CD4-positive, alpha-beta T cell (primary cell): ENCODE measurements around the gene BTG2. TPM values are rescaled to one million over a fixed set of nuclear protein-coding genes. Genes with fewer than 3 reads are reported as not detected.
A peak's percentile ranks its signal among the peaks of the same experiment; 100 is the strongest.

Source experiments
- ATAC-seq: fragments of 200-7000 bp; cut with Tn5 transposase; one replicate; pipeline ENCODE4 v1.10.0; 2022; ENCODE audit warnings: mild to moderate bottlenecking; ENCODE audit not compliant: poor library complexity
- CTCF ChIA-PET: fragments of 350-600 bp; sonication (Branson Sonifier 250); formaldehyde crosslinking; loops from one replicate; lab custom pipeline; 2021; ENCODE audit warnings: antibody characterized with exemption, inconsistent platforms; lab: Charles Lee
- POLR2A ChIA-PET: fragments of 350-600 bp; sonication (Branson Sonifier 250); formaldehyde crosslinking; loops from one replicate; lab custom pipeline; 2021; ENCODE audit warnings: antibody characterized with exemption, inconsistent platforms; lab: Charles Lee
- DNase-seq, 14 experiments: peaks; one replicate each; pipeline ENCODE4 v3.0.0-alpha.2; 2013 to 2020; ENCODE audit warnings: mixed read lengths in 2 of 14
- H3K27ac ChIP-seq, 2 donors: one replicate each; pipeline versions ENCODE4 v1.5.1 to v1.7.0; 2013; ENCODE audit warnings: low read length in 2 of 2, low read depth in 1 of 2, mild to moderate bottlenecking in 1 of 2
- H3K27me3 ChIP-seq, 2 experiments: 1 replicate in 1 of 2; 2 replicates in 1 of 2; pipeline versions ENCODE4 v1.6.1 to v1.7.0; 2013; ENCODE audit warnings: low read length in 2 of 2, control low read depth in 1 of 2, mild to moderate bottlenecking in 1 of 2, moderate library complexity in 1 of 2; ENCODE audit not compliant: insufficient read depth in 2 of 2, control insufficient read depth in 1 of 2
- H3K36me3 ChIP-seq: one replicate; pipeline ENCODE4 v1.6.1; 2013; ENCODE audit warnings: low read length, control low read depth; ENCODE audit not compliant: insufficient read depth
- H3K4me1 ChIP-seq: one replicate; pipeline ENCODE4 v1.6.1; 2013; ENCODE audit warnings: low read length, control low read depth; ENCODE audit not compliant: insufficient read depth
- H3K4me3 ChIP-seq: one replicate; pipeline ENCODE4 v1.5.1; 2013; ENCODE audit warnings: mild to moderate bottlenecking, low read length, moderate library complexity
- H3K9me3 ChIP-seq, 2 experiments: 1 replicate in 1 of 2; 2 replicates in 1 of 2; pipeline versions ENCODE4 v1.6.1 to v1.7.0; 2013; ENCODE audit warnings: low read length in 2 of 2, mild to moderate bottlenecking in 2 of 2, control low read depth in 1 of 2, moderate library complexity in 1 of 2; ENCODE audit not compliant: control insufficient read depth in 1 of 2, insufficient read depth in 1 of 2
- H3K27ac Mint-ChIP-seq: one replicate; pipeline ENCODE4 v1.8.0; 2020; ENCODE audit warnings: mixed read lengths
- H3K27me3 Mint-ChIP-seq: one replicate; pipeline ENCODE4 v1.8.0; 2021; ENCODE audit warnings: mixed read lengths
- H3K36me3 Mint-ChIP-seq: one replicate; pipeline ENCODE4 v1.8.0; 2021; ENCODE audit warnings: low read depth, mixed read lengths
- H3K4me1 Mint-ChIP-seq: one replicate; pipeline ENCODE4 v1.8.0; 2021; ENCODE audit warnings: low read depth, mixed read lengths
- H3K4me3 Mint-ChIP-seq: one replicate; pipeline ENCODE4 v1.8.0; 2020; ENCODE audit warnings: mild to moderate bottlenecking, mixed read lengths
- H3K9me3 Mint-ChIP-seq: one replicate; pipeline ENCODE4 v1.8.0; 2020; ENCODE audit warnings: mixed read lengths
- intact Hi-C, 2 experiments: fragments of 100-400 bp; cut with DNase I in 1 of 2; cut with micrococcal nuclease in 1 of 2; formaldehyde crosslinking; loops; one replicate each; pipeline versions ENCODE4 v1.15.1 to v1.9.0; 2023 to 2025; cut with DNase I, micrococcal nuclease
- total RNA-seq, 174 experiments: library from RNA in 2 of 174; stranded (reverse) in 2 of 174; gene quantifications; one replicate each; pipeline ENCODE4 v1.2.3 and lab custom pipeline; 2021 to 2026
- TF ChIP-seq, protein P1 (sequence below): fragments of 200-600 bp; IDR thresholded peaks from one replicate; pipeline ENCODE4 v1.8.0; 2022; ENCODE audit warnings: antibody characterized with exemption, mild to moderate bottlenecking

Gene BTG2
- total RNA-seq, 2 experiments from 2014 or later = 802 to 849 TPM

DNA sequence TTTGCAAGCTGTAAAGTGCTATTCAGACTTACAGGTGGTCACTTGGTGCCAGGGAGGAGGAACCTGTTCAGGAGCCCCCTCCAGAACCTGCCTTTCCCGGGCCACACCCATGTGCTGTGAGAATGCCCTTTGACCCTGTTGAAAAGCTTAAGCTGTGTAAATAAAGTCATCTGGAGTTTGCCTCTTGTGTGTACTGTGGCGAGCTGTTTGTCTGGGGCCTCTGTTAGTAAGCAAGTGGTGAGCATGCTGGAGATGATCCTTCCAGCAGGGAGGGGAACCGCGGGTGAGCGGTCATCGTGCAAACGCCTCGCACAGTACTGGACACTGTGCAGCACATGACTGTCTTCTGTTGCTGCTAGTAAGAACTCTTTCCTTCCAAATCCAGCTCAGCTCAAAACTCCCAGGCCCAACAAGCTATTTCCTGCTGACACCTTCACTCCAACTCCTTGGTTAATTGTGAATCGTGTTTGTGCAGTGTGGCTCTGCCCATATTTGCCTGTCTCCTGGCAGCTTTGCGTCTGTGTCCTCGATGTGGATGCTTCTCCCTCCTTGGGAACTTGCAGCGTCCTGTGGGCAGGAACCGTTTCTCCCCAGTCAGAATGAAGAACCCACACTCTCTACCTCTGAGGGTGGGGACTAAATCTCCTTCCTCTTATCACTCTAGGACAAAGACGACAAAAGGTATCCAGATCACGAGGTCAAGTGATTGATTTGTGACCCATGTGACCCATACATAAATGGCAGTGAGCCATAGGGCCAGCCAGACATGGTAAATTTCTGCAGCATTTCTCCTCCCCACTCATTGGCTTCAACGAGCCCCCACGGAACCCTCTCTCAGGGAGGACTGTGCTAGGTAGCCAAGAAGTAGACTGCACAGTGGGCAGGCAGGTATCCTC lies 13.9 kb upstream of the BTG2 start:
- Mint-ChIP-seq H3K27ac (peak overlapping the region; percentile 100), H3K27me3 (no peaks in the 10 kb centered on the region), H3K4me3 (peak overlapping the region; percentile 88), H3K36me3 (peaks cover 8% of the 10 kb centered on the region), H3K4me1 (peaks cover 91% of the 10 kb centered on the region), H3K9me3 (no peaks in the 10 kb centered on the region)
- CTCF ChIA-PET = interaction anchor here (1.1 to 5.3 kb wide), 9 partner anchors 9 to 51 kb away, joined by 5 to 34 read pairs (median 17); no protein-coding TSS in a partner anchor
- intact Hi-C loops = no loop called here
- DNase-seq (peak in 2 of 14 experiments; percentile 43 to 47), ATAC-seq (no peak)
- H3K27me3 ChIP-seq = no peaks in the 10 kb centered on the region
- H3K9me3 ChIP-seq = no peaks in the 10 kb centered on the region
- TF ChIP-seq, protein P1, sequence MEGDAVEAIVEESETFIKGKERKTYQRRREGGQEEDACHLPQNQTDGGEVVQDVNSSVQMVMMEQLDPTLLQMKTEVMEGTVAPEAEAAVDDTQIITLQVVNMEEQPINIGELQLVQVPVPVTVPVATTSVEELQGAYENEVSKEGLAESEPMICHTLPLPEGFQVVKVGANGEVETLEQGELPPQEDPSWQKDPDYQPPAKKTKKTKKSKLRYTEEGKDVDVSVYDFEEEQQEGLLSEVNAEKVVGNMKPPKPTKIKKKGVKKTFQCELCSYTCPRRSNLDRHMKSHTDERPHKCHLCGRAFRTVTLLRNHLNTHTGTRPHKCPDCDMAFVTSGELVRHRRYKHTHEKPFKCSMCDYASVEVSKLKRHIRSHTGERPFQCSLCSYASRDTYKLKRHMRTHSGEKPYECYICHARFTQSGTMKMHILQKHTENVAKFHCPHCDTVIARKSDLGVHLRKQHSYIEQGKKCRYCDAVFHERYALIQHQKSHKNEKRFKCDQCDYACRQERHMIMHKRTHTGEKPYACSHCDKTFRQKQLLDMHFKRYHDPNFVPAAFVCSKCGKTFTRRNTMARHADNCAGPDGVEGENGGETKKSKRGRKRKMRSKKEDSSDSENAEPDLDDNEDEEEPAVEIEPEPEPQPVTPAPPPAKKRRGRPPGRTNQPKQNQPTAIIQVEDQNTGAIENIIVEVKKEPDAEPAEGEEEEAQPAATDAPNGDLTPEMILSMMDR = no peak
- H3K4me3 ChIP-seq = peak overlapping the region; percentile 52
- no peaks in the 10 kb centered on the region for H3K36me3 ChIP-seq
- H3K4me1 ChIP-seq = peaks cover 61% of the 10 kb centered on the region
- POLR2A ChIA-PET = interaction anchor here (1.0 to 13.2 kb wide), 13 partner anchors 8 to 474 kb away, joined by 3 to 569 read pairs (median 7); partner anchors contain the start of genes BTG2, LAX1 and TMEM183A
- peak overlapping the region; percentile 99 for H3K27ac ChIP-seq

DNA sequence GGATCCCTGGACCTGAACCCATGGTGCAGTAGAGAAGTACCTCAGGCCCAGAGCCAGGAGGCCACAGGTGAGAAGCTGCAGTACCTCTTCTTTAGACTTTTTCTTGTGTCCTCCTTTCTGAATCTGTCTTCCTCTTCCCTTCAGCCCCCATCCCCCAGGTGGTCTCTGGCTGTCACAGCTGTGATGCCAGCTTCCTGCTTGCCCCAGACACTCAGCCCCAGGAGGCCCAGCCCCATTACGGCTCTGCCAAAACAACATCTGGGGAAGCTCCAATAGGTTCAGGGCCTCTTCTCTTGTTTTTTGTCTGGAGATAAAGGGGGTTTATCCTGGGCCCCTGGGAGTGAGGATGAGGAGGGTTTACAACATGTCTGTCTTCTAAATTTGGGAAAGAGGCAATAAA lies 9.5 kb upstream of the BTG2 start:
- H3K9me3 ChIP-seq = no peaks in the 10 kb centered on the region
- no peaks in the 10 kb centered on the region for H3K36me3 Mint-ChIP-seq
- H3K4me1 ChIP-seq = peaks cover 23% of the 10 kb centered on the region
- intact Hi-C loops = no loop called here
- H3K27ac Mint-ChIP-seq = peak overlapping the region; percentile 100
- H3K27me3 ChIP-seq = no peaks in the 10 kb centered on the region
- ATAC-seq (peak; percentile 50), DNase-seq (no peak)
- H3K4me3 Mint-ChIP-seq = no peak overlapping the region
- TF ChIP-seq, protein P1 = no peak
- H3K4me3 ChIP-seq = no peak overlapping the region
- H3K27me3 Mint-ChIP-seq = no peaks in the 10 kb centered on the region
- ChIA-PET POLR2A (interaction anchor here (1.9 to 13.2 kb wide), 3 partner anchors 9 to 28 kb away, joined by 10 to 569 read pairs (median 514); partner anchors contain the start of gene BTG2), CTCF (interaction anchor here (0.6 to 1.4 kb wide), 3 partner anchors 19 to 32 kb away, joined by 3 to 4 read pairs (median 4); no protein-coding TSS in a partner anchor)
- no peaks in the 10 kb centered on the region for H3K36me3 ChIP-seq
- no peaks in the 10 kb centered on the region for H3K9me3 Mint-ChIP-seq
- no peak overlapping the region for H3K27ac ChIP-seq
- H3K4me1 Mint-ChIP-seq = peaks cover 82% of the 10 kb centered on the region

DNA sequence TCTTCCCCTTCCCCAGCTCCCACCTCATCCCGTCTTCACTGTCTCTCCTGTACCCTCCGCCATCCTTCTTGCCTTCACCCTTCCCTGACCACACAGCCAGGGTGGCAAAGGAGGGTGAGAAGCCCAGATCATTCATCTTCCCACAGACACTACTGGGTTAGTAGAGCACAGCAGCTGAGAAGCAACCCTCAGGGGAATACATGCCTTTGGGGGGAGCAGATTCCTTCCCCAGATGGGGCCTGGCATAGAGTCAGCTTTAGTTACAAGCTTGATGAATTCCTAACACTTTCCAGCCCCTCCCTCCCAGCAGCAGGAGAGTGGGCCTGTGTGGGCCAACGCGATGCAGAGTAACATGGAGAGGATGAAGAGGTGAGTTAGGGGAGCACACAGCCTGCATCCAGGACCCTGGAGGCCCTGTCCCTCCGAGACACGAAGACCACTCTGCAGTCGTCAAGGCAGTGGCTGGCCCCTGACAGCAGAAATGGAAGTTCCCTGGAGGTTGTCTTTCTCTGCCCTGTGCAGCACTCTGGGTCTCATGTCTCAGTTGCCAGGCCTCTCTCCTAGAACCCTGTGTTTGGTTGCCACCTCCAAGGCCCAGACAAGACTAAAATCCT lies 8.8 kb upstream of the BTG2 start:
- POLR2A ChIA-PET = interaction anchor here (1.9 to 13.2 kb wide), 3 partner anchors 10 to 28 kb away, joined by 10 to 569 read pairs (median 514); partner anchors contain the start of gene BTG2
- CTCF ChIA-PET = interaction anchor here (1.1 to 1.4 kb wide), 2 partner anchors 29 to 32 kb away, joined by 4 read pairs; no protein-coding TSS in a partner anchor
- H3K4me3 ChIP-seq = no peak overlapping the region
- Mint-ChIP-seq H3K4me3 (no peak overlapping the region), H3K27me3 (no peaks in the 10 kb centered on the region), H3K4me1 (peaks cover 82% of the 10 kb centered on the region), H3K27ac (peak overlapping the region; percentile 100), H3K9me3 (no peaks in the 10 kb centered on the region), H3K36me3 (no peaks in the 10 kb centered on the region)
- peaks cover 22% of the 10 kb centered on the region for H3K4me1 ChIP-seq
- H3K36me3 ChIP-seq = no peaks in the 10 kb centered on the region
- intact Hi-C loops = no loop called here
- DNase-seq (no peak), ATAC-seq (no peak)
- H3K27me3 ChIP-seq = no peaks in the 10 kb centered on the region
- H3K27ac ChIP-seq = no peak overlapping the region
- no peaks in the 10 kb centered on the region for H3K9me3 ChIP-seq
- TF ChIP-seq, protein P1 = no peak
